Kidney tubule cell (primary cell): ENCODE data around the gene MT1E.
"Not testable (repeated sequence)": the region's sequence is repeated elsewhere in the genome, so short reads cannot be mapped to it uniquely, and the experiment has no call there.

Source experiments
- DNase-seq: peaks from one replicate; pipeline ENCODE4 v3.0.0-alpha.2; 2018; ENCODE audit warnings: low spot score

Gene MT1E

DNA sequence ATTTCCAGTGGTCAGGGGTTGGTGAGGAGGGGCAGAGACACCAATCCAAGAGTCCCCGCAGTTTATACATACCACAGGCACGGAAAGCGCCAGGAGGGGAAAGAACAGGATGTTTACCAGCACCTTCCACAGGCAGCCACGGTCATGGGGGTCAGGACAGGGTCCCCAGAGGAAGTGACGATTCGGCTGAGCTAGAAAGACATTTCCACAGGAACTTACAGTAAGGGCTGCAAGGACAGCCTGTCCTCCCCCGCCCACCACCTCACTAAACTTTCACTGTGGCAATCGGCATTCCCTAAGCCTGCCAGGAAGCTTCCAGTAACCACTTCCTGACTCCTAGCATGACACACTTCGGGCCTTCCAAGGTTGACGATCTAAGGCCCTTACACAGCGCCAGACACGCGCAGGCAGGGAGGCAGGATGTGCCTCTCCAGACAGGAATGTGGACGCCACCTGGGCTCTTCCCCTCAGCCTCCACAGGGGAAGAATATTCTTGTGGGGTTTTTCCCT is 18.4 kb upstream of the MT1E start:
- peak; percentile 99 for DNase-seq

DNA sequence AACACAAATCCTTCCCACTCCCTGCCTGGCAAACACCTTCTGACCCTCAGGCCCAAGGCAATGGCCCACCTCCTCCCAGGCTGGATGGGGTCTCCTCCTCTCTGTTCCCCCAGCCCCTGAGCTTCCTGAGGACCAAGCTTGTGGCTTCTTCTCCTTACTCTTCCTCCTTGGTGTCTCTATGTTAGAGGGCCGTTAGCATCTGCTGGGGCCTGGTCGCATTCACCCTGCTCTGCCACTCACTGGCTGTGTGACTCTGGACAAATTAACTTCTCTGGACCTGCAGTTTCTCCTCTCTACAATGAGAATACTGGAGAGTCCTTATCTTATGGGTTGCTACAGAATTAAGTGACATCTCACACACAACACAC is 17.9 kb upstream of the MT1E start:
- no peak for DNase-seq

DNA sequence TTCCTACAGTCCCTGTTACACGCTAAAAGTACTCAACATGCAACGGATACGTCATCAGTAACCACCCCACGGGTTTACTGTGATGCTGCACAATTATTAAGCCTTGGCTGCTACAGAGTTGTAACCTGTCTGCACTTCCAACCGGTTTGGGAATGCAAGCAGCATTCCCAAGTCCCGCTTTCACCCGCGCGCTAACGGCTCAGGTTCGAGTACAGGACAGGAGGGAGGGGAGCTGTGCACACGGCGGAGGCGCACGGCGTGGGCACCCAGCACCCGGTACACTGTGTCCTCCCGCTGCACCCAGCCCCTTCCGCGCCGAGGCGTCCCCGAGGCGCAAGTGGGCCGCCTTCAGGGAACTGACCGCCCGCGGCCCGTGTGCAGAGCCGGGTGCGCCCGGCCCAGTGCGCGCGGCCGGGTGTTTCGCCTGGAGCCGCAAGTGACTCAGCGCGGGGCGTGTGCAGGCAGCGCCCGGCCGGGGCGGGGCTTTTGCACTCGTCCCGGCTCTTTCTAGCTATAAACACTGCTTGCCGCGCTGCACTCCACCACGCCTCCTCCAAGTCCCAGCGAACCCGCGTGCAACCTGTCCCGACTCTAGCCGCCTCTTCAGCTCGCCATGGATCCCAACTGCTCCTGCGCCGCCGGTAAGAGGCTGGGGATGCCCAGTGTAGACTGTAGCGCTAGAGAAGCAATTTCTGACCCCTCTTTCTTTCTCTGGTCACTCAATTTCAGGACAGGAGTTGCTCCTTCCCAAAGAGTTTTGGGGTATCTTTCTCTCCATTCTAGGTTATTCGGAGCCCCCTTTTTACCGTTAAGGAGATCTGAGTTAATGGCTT is 17.3 kb upstream of the MT1E start, which contains the start of gene MT2A:
Gene MT2A, plus strand, starts transcription at position 542 of the 833 bp plus-strand sequence. Its CDS starts 72 bp downstream, at position 614.
- DNase-seq = peak; percentile 98

DNA sequence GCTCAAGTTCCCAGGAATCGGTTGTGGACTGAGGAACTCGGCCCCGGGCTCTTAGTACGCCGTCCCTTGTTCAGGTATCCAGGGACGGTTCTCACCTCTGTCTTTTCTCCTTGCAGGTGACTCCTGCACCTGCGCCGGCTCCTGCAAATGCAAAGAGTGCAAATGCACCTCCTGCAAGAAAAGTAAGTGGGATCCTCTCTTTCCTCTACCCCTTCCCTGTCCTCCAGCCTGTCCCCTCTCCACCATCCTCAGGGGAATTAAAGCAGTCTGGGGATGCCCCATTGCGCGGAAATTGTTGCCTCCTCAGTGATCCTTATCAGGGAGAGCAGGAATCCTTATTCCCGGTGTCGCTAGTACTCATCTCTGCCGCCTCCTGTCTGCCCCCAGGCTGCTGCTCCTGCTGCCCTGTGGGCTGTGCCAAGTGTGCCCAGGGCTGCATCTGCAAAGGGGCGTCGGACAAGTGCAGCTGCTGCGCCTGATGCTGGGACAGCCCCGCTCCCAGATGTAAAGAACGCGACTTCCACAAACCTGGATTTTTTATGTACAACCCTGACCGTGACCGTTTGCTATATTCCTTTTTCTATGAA is 16.6 kb upstream of the MT1E start:
- peak; percentile 16 for DNase-seq

DNA sequence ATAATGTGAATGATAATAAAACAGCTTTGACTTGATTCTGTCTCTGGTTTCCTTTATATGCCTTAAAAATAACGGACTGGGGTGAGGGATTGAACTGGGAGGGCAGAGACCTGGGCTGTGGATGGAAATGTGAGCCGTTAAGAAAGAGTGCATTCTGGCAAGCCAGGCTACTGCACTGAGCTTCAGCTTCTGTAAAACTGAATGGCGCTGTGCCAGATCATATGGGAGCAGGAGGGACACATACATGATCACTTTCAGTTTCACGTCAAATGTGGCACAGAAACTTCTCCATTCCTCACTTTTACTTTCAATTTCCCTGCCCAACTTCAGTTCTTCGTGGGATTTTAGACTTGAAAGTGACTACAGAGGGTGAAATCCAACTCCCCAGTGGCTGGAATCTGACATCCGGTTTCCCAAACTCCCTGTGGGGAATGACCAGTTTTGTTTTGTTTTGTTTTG is 16.1 kb upstream of the MT1E start:
- DNase-seq = peak; percentile 88

DNA sequence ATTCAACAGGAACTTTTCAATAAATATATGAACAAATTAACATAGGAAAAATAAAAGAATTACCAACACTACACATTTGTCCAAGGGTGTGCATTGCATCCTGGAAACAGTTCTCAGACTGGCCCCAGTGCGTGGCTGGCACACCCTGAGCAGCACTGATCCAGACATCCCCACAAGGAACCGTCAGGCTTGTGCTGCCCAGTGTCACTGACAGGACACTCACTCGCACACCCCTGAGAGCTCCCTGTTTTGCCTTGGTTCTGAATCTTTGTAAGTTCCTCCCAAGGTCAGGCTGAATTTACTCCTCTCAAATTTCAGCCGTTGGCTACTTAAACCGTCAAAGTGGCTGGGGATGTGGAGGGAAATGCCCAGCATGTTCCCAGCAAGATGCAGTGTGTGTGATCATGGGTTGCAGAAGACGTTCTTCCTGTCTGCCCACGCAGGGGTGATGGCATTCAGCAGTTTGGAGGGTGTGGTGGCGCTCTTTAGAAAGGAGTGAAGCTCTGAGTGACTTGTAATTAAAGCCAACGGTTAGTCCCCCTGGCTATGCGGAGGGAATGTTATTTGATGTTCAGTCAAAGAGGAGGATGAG is 15.5 kb upstream of the MT1E start:
- peak; percentile 89 for DNase-seq

DNA sequence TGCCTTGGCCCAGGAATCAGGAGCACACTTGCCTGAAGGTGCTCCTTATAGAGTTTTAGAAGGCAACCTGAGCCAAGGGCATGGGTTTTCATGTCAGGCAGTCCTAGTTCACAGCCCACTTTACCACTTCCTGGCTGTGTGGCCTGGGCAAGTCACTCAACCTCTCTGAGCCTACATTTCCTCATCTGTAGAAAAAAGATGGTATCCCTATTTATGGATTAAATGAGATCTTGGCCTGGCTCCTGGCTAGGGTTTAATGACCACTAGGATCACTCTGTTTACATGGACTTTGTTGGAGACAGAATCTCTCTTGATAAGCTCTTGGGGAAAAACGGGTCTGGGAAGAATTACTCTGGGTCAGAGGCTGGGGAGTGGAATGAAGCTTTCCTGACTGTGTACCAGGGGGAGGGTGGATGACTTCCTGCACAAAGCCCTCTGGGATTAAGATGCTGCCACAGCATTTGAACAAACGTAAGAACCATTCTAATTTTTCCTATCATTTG is 14.9 kb upstream of the MT1E start:
- DNase-seq = no peak

DNA sequence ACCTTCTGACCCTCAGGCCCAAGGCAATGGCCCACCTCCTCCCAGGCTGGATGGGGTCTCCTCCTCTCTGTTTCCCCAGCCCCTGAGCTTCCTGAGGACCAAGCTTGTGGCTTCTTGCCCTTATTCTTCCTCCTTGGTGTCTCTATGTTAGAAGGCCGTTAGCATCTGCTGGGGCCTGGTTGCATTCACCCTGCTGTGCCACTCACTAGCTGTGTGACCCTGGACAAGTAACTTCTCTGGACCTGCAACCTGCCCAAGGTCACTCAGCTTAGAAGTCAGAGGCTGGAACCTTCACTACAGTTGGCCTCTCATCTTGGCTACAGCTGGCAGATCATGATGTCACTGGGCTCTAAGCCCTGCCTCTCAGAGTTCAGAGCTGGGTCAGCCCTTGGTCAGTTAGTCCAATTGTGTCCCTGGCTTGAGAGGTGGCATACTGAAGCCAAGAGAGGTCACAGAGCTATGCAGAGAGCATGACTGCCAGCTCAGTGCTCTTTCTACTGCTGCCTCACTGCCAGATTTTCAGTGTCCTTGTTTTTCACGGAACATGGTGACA is 14.2 kb upstream of the MT1E start:
- DNase-seq = peak; percentile 81

DNA sequence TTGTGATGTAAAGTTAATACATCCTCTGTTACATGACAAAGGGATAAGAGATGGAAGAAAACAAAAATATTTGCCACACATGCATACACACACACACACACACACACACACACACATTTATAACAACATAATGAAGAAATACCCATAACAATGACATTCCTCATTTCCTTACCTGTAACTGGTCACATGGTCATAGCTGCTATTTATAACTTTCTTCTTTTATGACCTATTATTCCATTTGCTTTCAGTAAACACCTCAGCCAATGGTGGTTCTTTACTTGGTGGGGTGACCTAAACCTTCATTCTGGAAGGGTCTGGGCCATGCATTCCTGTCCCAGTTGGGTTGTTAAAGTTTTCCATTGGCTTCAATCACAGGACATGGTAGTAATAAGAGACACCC is 11.9 kb upstream of the MT1E start:
- DNase-seq = peak; percentile 63

DNA sequence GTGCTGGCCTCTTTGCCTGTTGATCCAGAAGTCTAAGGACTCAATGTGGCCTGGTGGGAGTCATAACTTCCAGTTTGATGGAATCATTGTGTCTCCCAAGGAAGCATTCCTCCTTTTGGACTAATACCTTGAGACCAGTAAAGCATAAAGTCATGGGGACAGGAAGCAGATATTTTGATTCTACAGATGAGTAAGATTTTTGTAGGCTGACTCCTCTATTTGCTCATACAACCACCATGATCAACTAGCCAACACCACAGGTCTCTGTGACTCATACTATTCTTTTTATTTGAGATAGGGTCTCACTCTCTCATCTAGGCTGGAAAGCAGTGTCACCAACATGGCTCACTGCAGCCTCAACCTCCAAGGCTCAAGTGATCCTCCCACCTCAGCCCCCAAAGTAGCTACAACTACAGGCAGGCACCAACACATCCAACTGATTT is 11.0 kb upstream of the MT1E start:
- DNase-seq = peak; percentile 98

DNA sequence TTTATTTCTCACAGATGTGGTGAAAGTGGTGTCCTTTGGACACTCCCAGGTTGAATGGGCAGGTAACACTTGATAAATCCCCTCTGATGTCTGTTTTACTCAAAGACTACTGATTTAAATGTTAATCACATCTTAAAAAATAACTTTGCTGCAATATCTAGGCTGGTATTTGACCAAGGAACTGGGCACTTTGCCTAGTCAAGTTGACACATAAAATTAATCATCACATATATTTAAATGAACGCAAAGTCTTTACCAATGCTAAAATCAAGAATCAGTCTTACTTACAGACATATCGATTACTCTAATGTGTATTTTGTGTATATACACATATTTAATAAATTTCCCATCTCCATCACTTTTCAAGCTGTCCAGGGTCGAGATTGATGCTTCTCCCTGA is 10.2 kb upstream of the MT1E start:
- peak; percentile 65 for DNase-seq

DNA sequence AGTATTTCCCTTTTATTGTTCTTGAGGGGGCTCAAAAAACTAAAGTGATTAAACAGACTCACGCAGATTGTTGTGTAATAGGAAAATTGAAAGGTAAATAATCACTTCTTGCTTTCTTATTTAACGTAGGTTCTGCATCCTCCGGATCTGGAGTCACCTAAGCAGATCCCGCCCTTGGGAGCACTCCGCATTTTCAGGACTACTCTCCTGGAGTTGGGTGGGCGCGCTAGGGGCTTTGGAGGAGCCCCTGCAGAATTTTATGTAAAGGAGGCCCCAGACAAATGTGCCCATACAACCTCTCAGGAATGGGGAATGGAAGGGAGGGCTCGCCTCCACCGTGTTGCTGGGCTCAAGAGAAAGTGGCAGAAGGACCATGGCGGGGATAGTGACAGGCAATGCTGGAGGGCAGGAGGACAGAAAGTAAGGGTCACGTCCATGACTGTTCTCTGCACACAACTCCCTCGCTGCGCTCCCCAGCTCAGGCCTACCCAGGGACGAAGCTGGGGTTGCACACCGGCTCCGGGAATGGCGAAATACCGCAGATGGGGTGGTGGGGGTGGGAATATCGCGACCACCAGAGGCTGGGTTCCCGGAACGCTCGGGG is 8.9 kb upstream of the MT1E start:
- DNase-seq = no peak

DNA sequence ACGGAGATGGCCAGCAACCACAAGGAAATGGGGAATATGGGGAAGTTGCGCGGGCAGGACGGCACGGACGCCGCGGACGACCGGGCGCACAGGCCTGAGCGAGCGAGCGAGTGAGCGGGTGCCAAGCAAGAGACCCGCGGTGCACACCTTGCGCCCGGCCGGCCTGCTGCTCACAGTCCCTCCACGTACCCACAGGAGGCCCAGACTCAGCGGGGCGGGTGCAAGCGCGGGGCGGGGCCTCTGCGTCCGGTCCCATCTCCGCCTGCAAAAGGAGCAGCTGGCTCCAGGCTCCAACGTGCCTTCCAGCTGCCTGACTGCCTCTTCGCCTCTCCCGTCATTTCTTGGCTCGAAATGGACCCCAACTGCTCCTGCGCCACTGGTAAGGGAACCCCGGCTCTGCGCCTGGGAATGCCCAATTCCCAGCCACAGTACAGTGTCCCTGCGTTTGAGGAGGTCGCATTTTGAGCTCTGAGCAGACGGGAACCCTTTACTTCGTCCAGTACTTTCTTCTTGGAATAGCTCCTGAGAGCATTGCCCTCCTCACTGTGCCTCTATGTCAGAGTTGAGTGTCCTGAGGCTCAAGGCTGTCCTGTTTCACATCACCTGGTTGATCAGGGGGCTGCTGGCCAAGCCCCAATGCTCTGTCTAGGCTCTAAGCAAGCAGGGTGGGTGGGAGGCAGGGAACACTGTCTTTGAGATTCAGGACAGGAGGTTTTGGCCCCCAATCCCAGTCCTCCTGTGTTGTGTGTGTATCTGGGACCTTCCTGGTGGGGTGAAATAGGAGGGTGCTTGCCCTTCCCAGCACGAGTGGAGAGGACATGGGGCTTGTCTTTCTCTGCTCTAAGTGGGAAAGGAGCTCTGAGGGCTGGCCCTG is 8.1 kb upstream of the MT1E start:
- peak; percentile 84 for DNase-seq

DNA sequence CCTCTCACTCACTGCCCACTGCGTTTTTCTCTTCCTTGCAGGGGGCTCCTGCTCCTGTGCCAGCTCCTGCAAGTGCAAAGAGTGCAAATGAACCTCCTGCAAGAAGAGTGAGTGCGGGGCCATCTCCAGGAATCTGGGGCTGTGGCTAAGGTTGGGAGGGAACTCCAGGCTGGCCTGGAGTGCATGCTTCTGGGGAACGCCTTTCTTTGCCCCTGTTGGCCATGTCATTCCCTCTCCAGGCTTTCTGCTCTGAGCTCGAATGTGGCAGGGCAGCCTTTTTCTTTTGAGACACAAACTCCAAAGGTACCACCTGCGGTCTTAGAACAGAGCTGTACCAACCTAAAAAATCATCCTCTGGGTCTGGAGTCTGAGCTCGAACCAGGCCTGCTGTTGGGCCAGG is 7.4 kb upstream of the MT1E start:
- no peak for DNase-seq

DNA sequence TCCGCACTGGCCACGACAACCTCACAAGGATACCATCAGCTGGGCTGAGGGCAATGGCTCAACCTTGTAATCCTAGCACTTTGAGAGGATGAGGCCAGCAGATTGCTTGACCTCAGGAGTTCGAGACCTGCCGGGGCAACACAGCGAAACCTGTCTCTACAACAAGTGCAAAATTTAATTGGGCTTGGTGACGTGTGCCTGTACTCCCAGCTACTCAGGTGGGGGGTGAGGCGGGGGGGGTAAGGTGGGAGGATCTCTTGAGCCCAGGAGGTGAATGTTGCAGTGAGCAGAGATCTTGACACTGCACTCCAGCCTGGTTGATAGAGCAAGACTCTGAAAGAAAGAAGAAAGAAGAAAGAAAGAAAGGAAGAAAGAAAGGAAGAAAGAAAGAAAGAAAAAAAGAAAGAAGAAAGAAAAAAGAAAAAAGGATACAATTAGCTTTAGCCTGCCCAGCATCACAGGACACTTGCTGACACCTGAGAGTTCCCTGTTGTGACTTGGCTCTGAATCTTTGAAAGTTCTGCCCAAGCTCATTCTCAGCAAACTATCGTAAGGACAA is 5.2 kb upstream of the MT1E start:
- DNase-seq = no peak

DNA sequence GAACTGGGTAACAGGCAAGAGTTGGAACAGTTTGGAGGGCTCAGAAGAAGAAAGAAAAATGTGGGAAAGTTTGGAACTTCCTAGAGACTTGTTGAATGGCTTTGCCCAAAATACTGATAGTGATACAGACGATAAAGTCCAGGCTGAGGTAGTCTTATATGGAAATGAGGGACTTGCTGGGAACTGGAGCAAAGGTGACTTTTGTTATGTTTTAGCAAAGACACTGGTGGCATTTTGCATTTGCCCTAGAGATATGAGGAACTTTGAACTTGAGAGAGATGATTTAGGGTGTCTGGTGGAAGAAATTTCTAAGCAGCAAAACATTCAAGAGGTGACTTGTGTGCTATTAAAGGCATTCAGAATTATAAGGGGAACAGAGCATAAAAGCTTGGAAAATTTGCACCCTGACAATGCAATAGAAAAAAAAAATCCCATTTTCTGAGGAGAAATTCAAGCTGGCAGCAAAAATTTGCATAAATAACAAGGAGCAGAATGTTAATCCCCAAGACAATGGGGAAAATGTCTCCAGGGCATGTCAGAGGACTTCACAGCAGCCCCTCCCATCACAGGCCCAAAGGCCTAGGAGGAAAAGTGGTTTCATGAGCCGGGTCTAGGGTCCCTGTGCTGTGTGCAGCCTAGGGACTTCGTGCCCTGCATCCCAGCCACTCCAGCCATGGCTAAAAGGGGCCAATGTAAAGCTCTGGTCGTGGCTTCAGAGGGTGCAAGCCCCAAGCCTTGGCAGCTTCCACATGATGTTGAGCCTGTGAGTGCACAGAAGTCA is 3.7 kb upstream of the MT1E start:
- DNase-seq = not testable (repeated sequence)

DNA sequence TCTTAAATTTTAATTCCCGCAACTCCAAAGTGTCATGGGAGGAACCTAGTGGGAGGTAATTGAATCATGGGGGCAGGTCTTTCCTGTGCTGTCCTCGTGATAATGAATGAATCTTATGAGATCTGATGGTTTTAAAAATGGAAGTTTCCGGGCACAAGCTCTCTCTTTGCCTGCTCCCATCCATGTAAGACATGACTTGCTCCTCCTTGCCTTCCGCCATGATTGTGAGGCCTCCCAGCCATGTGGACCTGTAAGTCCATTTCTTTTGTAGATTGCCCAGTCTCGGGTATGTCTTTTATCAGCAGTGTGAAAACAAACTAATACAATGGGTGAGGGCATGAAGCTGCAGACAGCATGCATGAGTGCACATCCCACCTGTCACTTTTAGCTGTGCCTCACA is 2.4 kb upstream of the MT1E start:
- not testable (repeated sequence) for DNase-seq

DNA sequence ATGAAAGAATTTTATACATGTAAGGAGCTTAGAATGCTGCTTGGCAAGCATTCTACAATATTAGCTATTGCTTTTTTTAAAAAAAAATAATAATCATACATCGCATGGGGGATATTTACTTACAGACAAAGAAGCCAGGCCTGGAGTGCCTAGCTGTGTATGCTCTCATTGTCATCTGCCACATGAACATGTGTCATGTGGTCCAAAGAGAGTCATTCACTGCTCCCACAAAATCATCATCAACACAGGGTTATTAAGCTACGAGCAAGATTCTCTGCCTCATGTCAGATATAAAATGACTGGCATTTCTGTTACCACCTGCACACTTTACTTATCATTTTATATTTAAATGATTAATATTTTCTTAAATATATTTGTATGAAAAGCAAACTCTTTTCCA is 1.9 kb upstream of the MT1E start:
- DNase-seq = no peak

DNA sequence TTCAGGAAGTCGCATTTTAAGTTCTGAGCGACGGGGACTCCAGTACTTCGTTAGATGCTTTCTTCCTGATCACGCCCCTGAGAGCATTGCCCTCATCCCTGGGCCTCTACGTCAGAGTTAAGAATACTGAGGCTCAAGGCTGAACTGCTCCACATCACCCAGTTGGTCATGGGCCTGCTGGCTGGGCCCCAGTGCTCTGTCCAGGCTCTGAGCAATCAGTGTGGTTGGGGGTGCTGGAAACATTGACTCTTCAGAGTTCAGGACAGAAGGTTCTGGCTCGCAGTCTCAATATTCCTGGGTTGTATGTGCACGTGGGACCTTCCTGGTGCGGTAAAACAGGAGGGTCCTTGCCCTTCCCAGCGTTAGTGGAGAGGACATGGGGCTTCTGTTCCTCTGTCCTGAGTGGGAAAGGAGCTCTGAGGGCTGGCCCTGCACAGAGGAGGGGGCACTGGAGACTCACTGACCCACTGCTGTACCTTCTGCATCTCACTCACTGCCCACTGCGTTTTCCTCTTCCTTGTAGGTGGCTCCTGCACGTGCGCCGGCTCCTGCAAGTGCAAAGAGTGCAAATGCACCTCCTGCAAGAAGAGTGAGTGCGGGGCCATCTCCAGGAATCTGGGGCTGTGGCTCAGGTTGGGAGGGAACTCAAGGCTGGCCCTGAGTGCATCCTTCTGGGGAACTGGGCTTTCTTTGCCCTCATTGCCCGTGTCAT is 518 bp downstream of the MT1E start:
- peak; percentile 64 for DNase-seq
